ENCODE measurements around the gene MAP3K6.

DNA sequence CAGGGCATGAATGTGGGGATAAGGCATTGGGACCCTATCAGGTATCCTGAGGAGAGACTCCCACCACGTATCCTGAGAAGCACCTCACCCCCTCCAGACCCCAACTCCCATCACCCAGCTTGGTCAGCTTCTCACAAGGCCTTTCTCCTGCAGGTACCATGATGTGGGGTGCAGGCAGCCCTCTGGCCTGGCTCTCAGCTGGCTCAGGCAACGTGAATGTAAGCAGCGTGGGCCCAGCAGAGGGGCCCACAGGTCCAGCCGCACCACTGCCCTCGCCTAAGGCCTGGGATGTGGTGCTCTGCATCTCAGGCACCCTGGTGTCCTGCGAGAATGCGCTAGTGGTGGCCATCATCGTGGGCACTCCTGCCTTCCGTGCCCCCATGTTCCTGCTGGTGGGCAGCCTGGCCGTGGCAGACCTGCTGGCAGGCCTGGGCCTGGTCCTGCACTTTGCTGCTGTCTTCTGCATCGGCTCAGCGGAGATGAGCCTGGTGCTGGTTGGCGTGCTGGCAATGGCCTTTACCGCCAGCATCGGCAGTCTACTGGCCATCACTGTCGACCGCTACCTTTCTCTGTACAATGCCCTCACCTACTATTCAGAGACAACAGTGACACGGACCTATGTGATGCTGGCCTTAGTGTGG is 27.0 kb upstream of the MAP3K6 start:
- no peak for TF ChIP-seq POLR2A (IDR thresholded peaks at IDR 0.05; ENCODE audit: low read depth, low read length)
- TF ChIP-seq POLR2AphosphoS5 (IDR thresholded peaks at IDR 0.05; ENCODE audit: low read depth, low read length), result no peak
- no peak for TF ChIP-seq TAF1 (IDR thresholded peaks at IDR 0.05; ENCODE audit: low read depth, low read length)
- no peak for TF ChIP-seq SPI1 (IDR thresholded peaks at IDR 0.05; ENCODE audit: low read depth, low read length)
- no peak for TF ChIP-seq PAX5 (IDR thresholded peaks at IDR 0.05; ENCODE audit: insufficient read depth, low read length, severe bottlenecking)
- no peak for TF ChIP-seq POU2F2 (IDR thresholded peaks at IDR 0.05; ENCODE audit: low read depth, low read length)

Data from GM12891 (cell line).